HL-60 (cell line): ENCODE measurements around the gene NEURL1.

Experiments
- DNase-seq, 2 experiments: peaks; one replicate each; pipeline ENCODE4 v3.0.0-alpha.2; 2010 to 2020; ENCODE audit warnings: low read depth in 1 of 2, low spot score in 1 of 2
- H3K27ac ChIP-seq: fragments of 250-450 bp; sonication (Bioruptor Pico); replicated peaks from 2 replicates; pipeline ENCODE4 v1.5.1; 2020; ENCODE audit warnings: mild to moderate bottlenecking, moderate library complexity
- H3K27me3 ChIP-seq: fragments of 250-450 bp; sonication (Bioruptor Pico); 2 replicates; pipeline ENCODE4 v1.5.1; 2021; ENCODE audit warnings: mild to moderate bottlenecking, moderate library complexity; ENCODE audit not compliant: insufficient read depth, poor library complexity, severe bottlenecking
- H3K4me3 ChIP-seq: replicated peaks from 2 replicates; pipeline ENCODE4 v1.5.1; 2011; ENCODE audit warnings: mild to moderate bottlenecking, control low read depth, low read length; ENCODE audit not compliant: insufficient read depth
- GABPA ChIP-seq: IDR thresholded peaks from 2 replicates; pipeline ENCODE4 v1.6.1; 2012; ENCODE audit warnings: low read depth
- POLR2AphosphoS5 ChIP-seq: IDR thresholded peaks from 2 replicates; pipeline ENCODE4 v1.6.1; 2012; ENCODE audit warnings: low read depth
- REST ChIP-seq: IDR thresholded peaks from 2 replicates; pipeline ENCODE4 v1.6.1; 2012; ENCODE audit warnings: low read depth; ENCODE audit not compliant: insufficient replicate concordance
- SPI1 ChIP-seq: IDR thresholded peaks from 2 replicates; pipeline ENCODE4 v1.6.1; 2012; ENCODE audit warnings: low read depth, mild to moderate bottlenecking, borderline replicate concordance
- TF ChIP-seq, protein P1 (sequence below): IDR thresholded peaks from one replicate; pipeline ENCODE4 v1.5.1; 2011; ENCODE audit warnings: low read length, control low read depth, inconsistent platforms; ENCODE audit not compliant: insufficient read depth

The NEURL1 gene

DNA sequence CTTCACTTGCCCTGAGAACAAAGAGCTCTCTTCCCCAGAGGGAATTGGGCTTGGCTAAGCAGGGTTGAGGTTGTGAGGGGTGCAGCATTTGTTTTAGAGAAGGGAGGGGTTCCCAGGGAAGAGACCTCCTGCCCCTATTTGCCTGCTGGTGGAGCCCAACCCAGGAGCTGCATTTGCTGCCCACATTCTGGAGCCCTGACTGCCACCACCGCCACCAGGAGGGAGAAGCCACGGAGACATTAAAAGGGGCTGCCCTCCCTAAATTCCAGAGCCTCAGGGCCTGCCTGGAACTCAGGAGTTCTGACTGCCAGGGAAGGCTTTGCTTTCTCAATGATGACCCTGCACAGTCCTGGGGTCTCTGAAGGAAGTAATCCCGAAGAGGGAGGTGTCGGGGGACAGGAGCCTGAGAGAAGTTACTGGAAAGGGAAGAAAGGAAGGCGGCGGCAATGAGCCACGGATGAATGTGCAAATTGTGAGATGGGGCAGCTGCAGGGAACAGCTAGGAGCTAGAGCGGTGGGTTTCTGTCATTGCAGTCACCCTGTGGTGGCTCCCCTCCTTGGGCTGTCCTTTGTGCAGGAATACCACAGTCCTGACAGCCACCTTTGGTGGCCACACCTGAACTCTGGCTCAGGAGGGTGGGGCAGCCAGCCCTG is 51.3 kb downstream of the NEURL1 start:
- no peak overlapping the region for H3K4me3 ChIP-seq
- no peak for DNase-seq
- peaks cover 3% of the 10 kb centered on the region for H3K27me3 ChIP-seq
- no peak overlapping the region for H3K27ac ChIP-seq
- TF ChIP-seq POLR2AphosphoS5 (no peak), SPI1 (no peak), REST (no peak), GABPA (no peak)
- TF ChIP-seq, protein P1, sequence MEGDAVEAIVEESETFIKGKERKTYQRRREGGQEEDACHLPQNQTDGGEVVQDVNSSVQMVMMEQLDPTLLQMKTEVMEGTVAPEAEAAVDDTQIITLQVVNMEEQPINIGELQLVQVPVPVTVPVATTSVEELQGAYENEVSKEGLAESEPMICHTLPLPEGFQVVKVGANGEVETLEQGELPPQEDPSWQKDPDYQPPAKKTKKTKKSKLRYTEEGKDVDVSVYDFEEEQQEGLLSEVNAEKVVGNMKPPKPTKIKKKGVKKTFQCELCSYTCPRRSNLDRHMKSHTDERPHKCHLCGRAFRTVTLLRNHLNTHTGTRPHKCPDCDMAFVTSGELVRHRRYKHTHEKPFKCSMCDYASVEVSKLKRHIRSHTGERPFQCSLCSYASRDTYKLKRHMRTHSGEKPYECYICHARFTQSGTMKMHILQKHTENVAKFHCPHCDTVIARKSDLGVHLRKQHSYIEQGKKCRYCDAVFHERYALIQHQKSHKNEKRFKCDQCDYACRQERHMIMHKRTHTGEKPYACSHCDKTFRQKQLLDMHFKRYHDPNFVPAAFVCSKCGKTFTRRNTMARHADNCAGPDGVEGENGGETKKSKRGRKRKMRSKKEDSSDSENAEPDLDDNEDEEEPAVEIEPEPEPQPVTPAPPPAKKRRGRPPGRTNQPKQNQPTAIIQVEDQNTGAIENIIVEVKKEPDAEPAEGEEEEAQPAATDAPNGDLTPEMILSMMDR = no peak

DNA sequence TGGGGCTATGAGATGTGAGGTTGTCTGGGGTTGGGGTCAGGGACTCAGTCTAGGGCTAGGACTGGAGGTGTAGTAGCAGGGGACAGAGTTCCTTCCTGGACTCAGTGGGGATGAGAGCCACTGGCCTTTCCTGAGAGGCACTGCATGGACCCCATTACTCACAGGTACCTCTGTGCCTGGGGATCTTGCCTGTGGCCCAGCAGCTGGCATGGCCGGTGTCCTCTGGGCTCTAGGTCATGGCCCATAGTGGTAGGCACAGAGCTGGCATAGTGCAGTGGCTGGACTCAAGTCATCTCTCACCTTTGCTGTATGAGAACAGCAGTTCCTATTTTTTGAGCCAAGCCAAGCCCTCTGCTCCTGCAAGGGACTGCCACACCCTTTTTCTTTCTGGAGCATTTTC is 51.9 kb downstream of the NEURL1 start:
- Histone ChIP-seq H3K27ac (no peak overlapping the region), H3K4me3 (no peak overlapping the region), H3K27me3 (peaks cover 3% of the 10 kb centered on the region)
- DNase-seq = no peak
- TF ChIP-seq REST (no peak), SPI1 (no peak), POLR2AphosphoS5 (no peak), GABPA (no peak)
- TF ChIP-seq, protein P1 = no peak

DNA sequence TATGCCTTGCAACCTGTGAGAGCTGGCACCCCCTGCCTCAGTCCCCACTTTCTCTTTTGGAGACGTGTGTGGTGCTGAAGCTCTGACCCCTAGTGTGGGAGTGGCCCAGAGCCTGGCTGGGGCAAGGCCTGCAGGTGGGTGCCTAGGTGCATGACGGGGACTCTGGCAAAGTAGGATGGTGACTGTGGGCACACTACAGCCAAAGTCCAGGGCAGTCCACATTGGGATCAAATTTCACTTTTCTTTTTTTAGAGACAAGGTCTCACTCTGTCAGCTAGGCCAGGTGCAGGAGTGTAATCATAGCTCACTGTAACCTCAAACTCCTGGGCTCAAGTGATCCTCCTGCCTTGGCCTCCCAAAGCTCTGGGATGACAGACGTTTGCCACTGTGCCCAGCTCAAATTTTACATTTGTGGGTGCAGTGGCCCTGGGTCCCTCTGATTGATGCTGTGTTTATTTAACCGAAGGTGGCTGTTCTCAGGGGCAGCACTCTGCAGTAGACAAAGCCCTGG is 52.3 kb downstream of the NEURL1 start:
- Histone ChIP-seq H3K27me3 (peaks cover 3% of the 10 kb centered on the region), H3K4me3 (no peak overlapping the region), H3K27ac (no peak overlapping the region)
- TF ChIP-seq GABPA = no peak
- TF ChIP-seq, protein P1 = no peak
- TF ChIP-seq SPI1 = no peak
- no peak for TF ChIP-seq POLR2AphosphoS5
- TF ChIP-seq REST = no peak
- DNase-seq = no peak
